CD4-positive, alpha-beta T cell (primary cell): ENCODE measurements around the gene LZTFL1. TPM values are rescaled to one million over a fixed set of nuclear protein-coding genes. Genes with fewer than 3 reads are reported as not detected.

Experiments
- ATAC-seq: fragments of 200-7000 bp; cut with Tn5 transposase; one replicate; pipeline ENCODE4 v1.10.0; 2022; ENCODE audit warnings: mild to moderate bottlenecking; ENCODE audit not compliant: poor library complexity
- CTCF ChIA-PET: fragments of 350-600 bp; sonication (Branson Sonifier 250); formaldehyde crosslinking; loops from one replicate; lab custom pipeline; 2021; ENCODE audit warnings: antibody characterized with exemption, inconsistent platforms; lab: Charles Lee
- POLR2A ChIA-PET: fragments of 350-600 bp; sonication (Branson Sonifier 250); formaldehyde crosslinking; loops from one replicate; lab custom pipeline; 2021; ENCODE audit warnings: antibody characterized with exemption, inconsistent platforms; lab: Charles Lee
- DNase-seq, 14 experiments: peaks; one replicate each; pipeline ENCODE4 v3.0.0-alpha.2; 2013 to 2020; ENCODE audit warnings: mixed read lengths in 2 of 14
- H3K27ac ChIP-seq, 2 donors: one replicate each; pipeline versions ENCODE4 v1.5.1 to v1.7.0; 2013; ENCODE audit warnings: low read length in 2 of 2, low read depth in 1 of 2, mild to moderate bottlenecking in 1 of 2
- H3K27me3 ChIP-seq, 2 experiments: 1 replicate in 1 of 2; 2 replicates in 1 of 2; pipeline versions ENCODE4 v1.6.1 to v1.7.0; 2013; ENCODE audit warnings: low read length in 2 of 2, control low read depth in 1 of 2, mild to moderate bottlenecking in 1 of 2, moderate library complexity in 1 of 2; ENCODE audit not compliant: insufficient read depth in 2 of 2, control insufficient read depth in 1 of 2
- H3K36me3 ChIP-seq: one replicate; pipeline ENCODE4 v1.6.1; 2013; ENCODE audit warnings: low read length, control low read depth; ENCODE audit not compliant: insufficient read depth
- H3K4me1 ChIP-seq: one replicate; pipeline ENCODE4 v1.6.1; 2013; ENCODE audit warnings: low read length, control low read depth; ENCODE audit not compliant: insufficient read depth
- H3K4me3 ChIP-seq: one replicate; pipeline ENCODE4 v1.5.1; 2013; ENCODE audit warnings: mild to moderate bottlenecking, low read length, moderate library complexity
- H3K9me3 ChIP-seq, 2 experiments: 1 replicate in 1 of 2; 2 replicates in 1 of 2; pipeline versions ENCODE4 v1.6.1 to v1.7.0; 2013; ENCODE audit warnings: low read length in 2 of 2, mild to moderate bottlenecking in 2 of 2, control low read depth in 1 of 2, moderate library complexity in 1 of 2; ENCODE audit not compliant: control insufficient read depth in 1 of 2, insufficient read depth in 1 of 2
- H3K27ac Mint-ChIP-seq: one replicate; pipeline ENCODE4 v1.8.0; 2020; ENCODE audit warnings: mixed read lengths
- H3K27me3 Mint-ChIP-seq: one replicate; pipeline ENCODE4 v1.8.0; 2021; ENCODE audit warnings: mixed read lengths
- H3K36me3 Mint-ChIP-seq: one replicate; pipeline ENCODE4 v1.8.0; 2021; ENCODE audit warnings: low read depth, mixed read lengths
- H3K4me1 Mint-ChIP-seq: one replicate; pipeline ENCODE4 v1.8.0; 2021; ENCODE audit warnings: low read depth, mixed read lengths
- H3K4me3 Mint-ChIP-seq: one replicate; pipeline ENCODE4 v1.8.0; 2020; ENCODE audit warnings: mild to moderate bottlenecking, mixed read lengths
- H3K9me3 Mint-ChIP-seq: one replicate; pipeline ENCODE4 v1.8.0; 2020; ENCODE audit warnings: mixed read lengths
- CTCF ChIP-seq: fragments of 200-600 bp; IDR thresholded peaks from one replicate; pipeline ENCODE4 v1.8.0; 2022; ENCODE audit warnings: antibody characterized with exemption, mild to moderate bottlenecking
- intact Hi-C, 2 experiments: fragments of 100-400 bp; cut with DNase I in 1 of 2; cut with micrococcal nuclease in 1 of 2; formaldehyde crosslinking; loops; one replicate each; pipeline versions ENCODE4 v1.15.1 to v1.9.0; 2023 to 2025; cut with DNase I, micrococcal nuclease
- total RNA-seq, 174 experiments: library from RNA in 2 of 174; stranded (reverse) in 2 of 174; gene quantifications; one replicate each; pipeline ENCODE4 v1.2.3 and lab custom pipeline; 2021 to 2026

LZTFL1 gene
- total RNA-seq, 2 experiments from 2014 or later: 9.6 to 10.0 TPM

- peaks cover 16% of the 10 kb centered on the region for H3K4me1 ChIP-seq
- peaks cover 27 to 38% of the 10 kb centered on the region in 2 experiments for H3K27me3 ChIP-seq
- ChIA-PET CTCF (no interaction called here), POLR2A (no interaction called here)
- H3K36me3 Mint-ChIP-seq: no peaks in the 10 kb centered on the region
- no peaks in the 10 kb centered on the region for H3K9me3 Mint-ChIP-seq
- peaks cover 60% of the 10 kb centered on the region for H3K27me3 Mint-ChIP-seq
- no peak for DNase-seq
- ATAC-seq: no peak
- H3K4me1 Mint-ChIP-seq: peaks cover 9% of the 10 kb centered on the region
- H3K36me3 ChIP-seq: no peaks in the 10 kb centered on the region
- peaks cover 0 to 12% of the 10 kb centered on the region in 2 experiments for H3K9me3 ChIP-seq
- H3K4me3 Mint-ChIP-seq: no peak overlapping the region
- no peak overlapping the region for H3K4me3 ChIP-seq
- no peak overlapping the region for H3K27ac Mint-ChIP-seq
- H3K27ac ChIP-seq: no peak overlapping the region
- no peak for TF ChIP-seq CTCF
- intact Hi-C loops: no loop called here
Measured at GRCh38 chr3:45794177-45794560, 47.8 kb downstream of the LZTFL1 start.

- no peaks in the 10 kb centered on the region for H3K36me3 Mint-ChIP-seq
- DNase-seq: no peak
- peaks cover 0 to 12% of the 10 kb centered on the region in 2 experiments for H3K9me3 ChIP-seq
- no peak for TF ChIP-seq CTCF
- H3K36me3 ChIP-seq: no peaks in the 10 kb centered on the region
- H3K4me1 Mint-ChIP-seq: peaks cover 9% of the 10 kb centered on the region
- no peak overlapping the region for H3K27ac ChIP-seq
- peaks cover 26 to 38% of the 10 kb centered on the region in 2 experiments for H3K27me3 ChIP-seq
- POLR2A ChIA-PET: no interaction called here
- ATAC-seq: no peak
- CTCF ChIA-PET: no interaction called here
- peaks cover 16% of the 10 kb centered on the region for H3K4me1 ChIP-seq
- H3K27me3 Mint-ChIP-seq: peaks cover 54% of the 10 kb centered on the region
- H3K4me3 ChIP-seq: no peak overlapping the region
- intact Hi-C loops: no loop called here
- no peak overlapping the region for H3K4me3 Mint-ChIP-seq
- no peak overlapping the region for H3K27ac Mint-ChIP-seq
- peaks cover 5% of the 10 kb centered on the region for H3K9me3 Mint-ChIP-seq
Measured at GRCh38 chr3:45793482-45794176, 48.3 kb downstream of the LZTFL1 start.

GRCh38 chr3:45792516-45793172 lies 49.3 kb downstream of the LZTFL1 start:
- Mint-ChIP-seq H3K9me3 (peaks cover 5% of the 10 kb centered on the region), H3K4me1 (peaks cover 9% of the 10 kb centered on the region), H3K27me3 (peaks cover 46% of the 10 kb centered on the region), H3K4me3 (no peak overlapping the region), H3K27ac (no peak overlapping the region), H3K36me3 (no peaks in the 10 kb centered on the region)
- no peak for TF ChIP-seq CTCF
- Histone ChIP-seq H3K36me3 (no peaks in the 10 kb centered on the region), H3K27ac (no peak overlapping the region), H3K4me1 (peaks cover 16% of the 10 kb centered on the region), H3K9me3 (peaks cover 0 to 16% of the 10 kb centered on the region in 2 experiments), H3K4me3 (no peak overlapping the region), H3K27me3 (peaks cover 26 to 34% of the 10 kb centered on the region in 2 experiments)
- POLR2A ChIA-PET: no interaction called here
- intact Hi-C loops: no loop called here
- DNase-seq (no peak), ATAC-seq (no peak)
- CTCF ChIA-PET: no interaction called here
